Measurements from ENCODE around the gene CALML5. TPM values are rescaled to one million over a fixed set of nuclear protein-coding genes. Genes with fewer than 3 reads are reported as not detected.

CALML5 gene
- total RNA-seq, 1 experiment from 2014 or later: not detected

- Histone ChIP-seq H3K36me3 (ENCODE audit: low read depth, low read length) (no peaks in the 10 kb centered on the region), H3K9ac (ENCODE audit: low read length) (no peak overlapping the region), H3K4me3 (ENCODE audit: low read length) (no peak overlapping the region), H3K4me2 (ENCODE audit: low read length) (no peak overlapping the region), H3K79me2 (ENCODE audit: low read length) (no peaks in the 10 kb centered on the region), H4K20me1 (ENCODE audit: low read length) (no peaks in the 10 kb centered on the region), H2AFZ (ENCODE audit: low read length) (no peak overlapping the region), H3K4me1 (ENCODE audit: insufficient read depth, low read length) (no peaks in the 10 kb centered on the region), H3F3A (ENCODE audit: low read length, unreplicated experiment) (no peaks in the 10 kb centered on the region), H3K9me2 (replicated peaks; ENCODE audit: low read length) (no peaks in the 10 kb centered on the region), H3K27me3 (ENCODE audit: low read length) (no peaks in the 10 kb centered on the region), H3K9me3 (ENCODE audit: low read length) (no peaks in the 10 kb centered on the region), H3K27ac (ENCODE audit: low read length) (no peak overlapping the region)
- TF ChIP-seq EZH2phosphoT487 (IDR thresholded peaks at IDR 0.05; ENCODE audit: borderline replicate concordance, low read length) (no peak), CTCF (conservative IDR thresholded peaks at IDR 0.05; ENCODE audit: low read depth, low read length) (no peak), EZH2 (IDR thresholded peaks at IDR 0.05; ENCODE audit: low read length, unreplicated experiment) (no peak)
- CTCF ChIA-PET: no interaction called here
- no peak for DNase-seq
- no TSS peak for BruUV-seq (replicated peaks)
- POLR2A ChIA-PET (ENCODE audit: unreplicated experiment): no interaction called here
- intact Hi-C loops (cut with micrococcal nuclease): no loop called here
- no peak for ATAC-seq
Measured at GRCh38 chr10:5525561-5526341, 26.4 kb upstream of the CALML5 start.

- Histone ChIP-seq H3K9ac (ENCODE audit: low read length) (no peak within 1 kb of the TSS), H3K36me3 (ENCODE audit: low read depth, low read length) (no peaks in the 10 kb centered on the region), H3K27me3 (ENCODE audit: low read length) (no peaks in the 10 kb centered on the region), H3F3A (ENCODE audit: low read length, unreplicated experiment) (no peaks in the 10 kb centered on the region), H3K4me1 (ENCODE audit: insufficient read depth, low read length) (no peaks in the 10 kb centered on the region), H3K9me2 (replicated peaks; ENCODE audit: low read length) (no peaks in the 10 kb centered on the region), H3K4me2 (ENCODE audit: low read length) (no peak within 1 kb of the TSS), H4K20me1 (ENCODE audit: low read length) (no peaks in the 10 kb centered on the region), H3K27ac (ENCODE audit: low read length) (no peak within 1 kb of the TSS), H3K79me2 (ENCODE audit: low read length) (no peaks in the 10 kb centered on the region), H3K4me3 (ENCODE audit: low read length) (no peak within 1 kb of the TSS), H3K9me3 (ENCODE audit: low read length) (no peaks in the 10 kb centered on the region), H2AFZ (ENCODE audit: low read length) (no peak within 1 kb of the TSS)
- no peak for TF ChIP-seq EZH2phosphoT487 (IDR thresholded peaks at IDR 0.05; ENCODE audit: borderline replicate concordance, low read length)
- TF ChIP-seq EZH2 (IDR thresholded peaks at IDR 0.05; ENCODE audit: low read length, unreplicated experiment): no peak
- TF ChIP-seq CTCF (conservative IDR thresholded peaks at IDR 0.05; ENCODE audit: low read depth, low read length): no peak
- no peak for ATAC-seq
- intact Hi-C loops (cut with micrococcal nuclease): no loop called here
- ChIA-PET CTCF (no interaction called here), POLR2A (ENCODE audit: unreplicated experiment) (no interaction called here)
- no TSS peak for BruUV-seq (replicated peaks)
- DNase-seq: no peak
Measured at GRCh38 chr10:5524641-5525560, 25.5 kb upstream of the CALML5 start, which contains the start of gene CALML3. Gene CALML3 (plus strand): TSS chr10:5524961. CDS start chr10:5525086, 125 bp downstream.
